ENCODE measurements around the gene CABP1. TPM values are rescaled to one million over a fixed set of nuclear protein-coding genes. Genes with fewer than 3 reads are reported as not detected.

The CABP1 gene
- total RNA-seq, 2 experiments from 2014 or later, result 0.50 to 1.1 TPM

GRCh38 chr12:120651821-120652220, 11.4 kb downstream of the CABP1 start:
- H3K4me3 Mint-ChIP-seq, result no peak overlapping the region
- no peak for TF ChIP-seq CTCF (IDR thresholded peaks at IDR 0.05)
- ChIA-PET CTCF (interaction anchor here (10.2 kb wide), 1 partner anchor 69 kb away, joined by 180 read pairs; the partner anchor contains the start of gene POP5), POLR2A (no interaction called here)
- no peak for ATAC-seq
- H3K27me3 Mint-ChIP-seq, result peaks cover 36% of the 10 kb centered on the region
- H3K36me3 Mint-ChIP-seq (ENCODE audit: low read depth), result no peaks in the 10 kb centered on the region
- peaks cover 7% of the 10 kb centered on the region for H3K4me1 Mint-ChIP-seq (ENCODE audit: low read depth)
- no peaks in the 10 kb centered on the region for H3K9me3 Mint-ChIP-seq
- intact Hi-C loops (cut with micrococcal nuclease), result no loop called here
- no peak for DNase-seq
- no peak overlapping the region for H3K27ac Mint-ChIP-seq

- intact Hi-C loops (cut with micrococcal nuclease), result no loop called here
- ATAC-seq, result no peak
- Mint-ChIP-seq H3K27me3 (peaks cover 34% of the 10 kb centered on the region), H3K9me3 (no peaks in the 10 kb centered on the region), H3K4me3 (no peak overlapping the region), H3K4me1 (ENCODE audit: low read depth) (peaks cover 7% of the 10 kb centered on the region), H3K36me3 (ENCODE audit: low read depth) (no peaks in the 10 kb centered on the region), H3K27ac (no peak overlapping the region)
- CTCF ChIA-PET, result interaction anchor here (0.6 to 10.2 kb wide), 2 partner anchors 70 to 181 kb away, joined by 4 to 180 read pairs; partner anchors contain the start of gene POP5
- no peak for DNase-seq
- no peak for TF ChIP-seq CTCF (IDR thresholded peaks at IDR 0.05)
- POLR2A ChIA-PET, result no interaction called here
Measured at GRCh38 chr12:120652656-120653435, 12.4 kb downstream of the CABP1 start.

GRCh38 chr12:120653611-120654010, 13.2 kb downstream of the CABP1 start:
- ChIA-PET CTCF (interaction anchor here (10.2 kb wide), 1 partner anchor 71 kb away, joined by 180 read pairs; the partner anchor contains the start of gene POP5), POLR2A (no interaction called here)
- DNase-seq (no peak), ATAC-seq (no peak)
- Mint-ChIP-seq H3K4me3 (no peak overlapping the region), H3K4me1 (ENCODE audit: low read depth) (peaks cover 7% of the 10 kb centered on the region), H3K27ac (no peak overlapping the region), H3K36me3 (ENCODE audit: low read depth) (no peaks in the 10 kb centered on the region), H3K27me3 (peaks cover 30% of the 10 kb centered on the region), H3K9me3 (no peaks in the 10 kb centered on the region)
- no peak for TF ChIP-seq CTCF (IDR thresholded peaks at IDR 0.05)
- intact Hi-C loops (cut with micrococcal nuclease), result no loop called here

GRCh38 chr12:120654656-120655055, 14.2 kb downstream of the CABP1 start:
- Mint-ChIP-seq H3K4me1 (ENCODE audit: low read depth) (no peaks in the 10 kb centered on the region), H3K4me3 (no peak overlapping the region), H3K9me3 (no peaks in the 10 kb centered on the region), H3K36me3 (ENCODE audit: low read depth) (no peaks in the 10 kb centered on the region), H3K27ac (no peak overlapping the region), H3K27me3 (peaks cover 22% of the 10 kb centered on the region)
- intact Hi-C loops (cut with micrococcal nuclease), result no loop called here
- no peak for TF ChIP-seq CTCF (IDR thresholded peaks at IDR 0.05)
- DNase-seq (no peak), ATAC-seq (no peak)
- ChIA-PET POLR2A (interaction anchor here (0.6 kb wide), 1 partner anchor 106 kb away, joined by 3 read pairs; no protein-coding TSS in a partner anchor), CTCF (interaction anchor here (1.1 to 1.7 kb wide), 2 partner anchors 8 to 317 kb away, joined by 3 to 11 read pairs; no protein-coding TSS in a partner anchor)

GRCh38 chr12:120656008-120656407, 15.6 kb downstream of the CABP1 start:
- Mint-ChIP-seq H3K4me1 (ENCODE audit: low read depth) (no peaks in the 10 kb centered on the region), H3K9me3 (no peaks in the 10 kb centered on the region), H3K27me3 (peaks cover 10% of the 10 kb centered on the region), H3K36me3 (ENCODE audit: low read depth) (no peaks in the 10 kb centered on the region), H3K27ac (no peak overlapping the region), H3K4me3 (no peak overlapping the region)
- CTCF ChIA-PET, result interaction anchor here (1.7 kb wide), 1 partner anchor 9 kb away, joined by 11 read pairs; no protein-coding TSS in a partner anchor
- intact Hi-C loops (cut with micrococcal nuclease), result no loop called here
- no peak for DNase-seq
- POLR2A ChIA-PET, result no interaction called here
- TF ChIP-seq CTCF (IDR thresholded peaks at IDR 0.05), result no peak
- ATAC-seq, result no peak

Data from activated CD8-positive, alpha-beta T cell treated with anti-CD3 and anti-CD28 coated beads for 36 hours (primary cell).